Measurements from ENCODE around the gene BRINP2. TPM values are rescaled to one million over a fixed set of nuclear protein-coding genes. Genes with fewer than 3 reads are reported as not detected.

Gene BRINP2
- total and polyA plus RNA-seq, 2 of the 13 experiments (the other 11 are each of a cell fraction or from before 2014, with no cell fraction given), result 0.08 to 0.20 TPM

DNA sequence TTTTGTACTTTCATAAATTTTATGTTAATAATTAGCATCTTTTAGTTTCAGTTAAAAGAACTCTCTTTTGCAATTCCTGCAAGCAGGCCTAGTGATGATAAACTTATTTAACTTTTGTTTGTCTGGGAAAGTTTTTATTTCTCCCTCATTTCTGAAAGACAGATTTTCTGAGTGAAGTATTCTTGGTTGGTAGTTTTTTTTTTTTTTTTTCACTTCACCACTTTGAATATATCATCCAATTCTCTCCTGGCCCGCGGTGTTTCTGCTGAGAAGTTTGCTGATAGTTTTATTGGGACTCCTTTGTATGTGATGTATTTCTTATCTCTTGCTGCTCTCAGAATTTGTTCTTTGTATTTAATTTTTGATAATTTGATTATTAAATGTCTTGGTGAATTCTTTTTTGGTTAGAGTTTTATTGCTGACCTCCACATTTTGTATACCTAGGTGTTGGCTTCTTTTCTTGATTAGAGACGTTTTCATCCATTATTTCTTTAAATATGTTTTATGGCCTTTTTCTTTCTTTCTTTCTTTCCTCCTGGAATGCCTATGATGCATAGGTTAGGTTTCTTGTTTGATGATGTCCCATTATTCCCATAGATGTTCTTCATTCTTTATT is 45.9 kb downstream of the BRINP2 start:
- Histone ChIP-seq H3K27ac (ENCODE audit: extremely low read length, insufficient read depth, low read length) (no peak overlapping the region), H3K36me3 (replicated peaks in 1 of 2; ENCODE audit: control insufficient read depth in 1 of 2, insufficient read depth in 2 of 2, low read length in 2 of 2) (no peaks in the 10 kb centered on the region), H3K4me2 (ENCODE audit: low read depth, low read length) (no peak overlapping the region), H3K4me3 (replicated peaks in 1 of 3; ENCODE audit: insufficient read depth in 1 of 3, low read depth in 2 of 3, low read length in 3 of 3) (no peak overlapping the region), H4K20me1 (ENCODE audit: insufficient read depth, low read length) (no peaks in the 10 kb centered on the region), H2AFZ (ENCODE audit: low read length) (no peak overlapping the region), H3K9ac (ENCODE audit: insufficient read depth, low read depth, low read length) (no peak overlapping the region), H3K79me2 (ENCODE audit: insufficient read depth, low read length) (no peaks in the 10 kb centered on the region), H3K9me3 (ENCODE audit: low read length) (peaks cover 21% of the 10 kb centered on the region), H3K27me3 (ENCODE audit: control insufficient read depth in 1 of 2, insufficient read depth in 2 of 2, low read length in 2 of 2) (no peaks in the 10 kb centered on the region), H3K4me1 (ENCODE audit: insufficient read depth, low read length) (no peaks in the 10 kb centered on the region)
- TF ChIP-seq CENPX (CRISPR knock-in tag; IDR thresholded peaks at IDR 0.05), result no peak
- no peak for TF ChIP-seq ZNF563 (CRISPR knock-in tag; IDR thresholded peaks at IDR 0.05)
- peak; percentile 38; the same call in 1 of the 2 replicates for TF ChIP-seq MAFF (IDR thresholded peaks at IDR 0.05; ENCODE audit: low read depth, low read length)
- TF ChIP-seq KAT8 (CRISPR knock-in tag; IDR thresholded peaks at IDR 0.05), result no peak
- no peak for TF ChIP-seq DNMT1 (CRISPR knock-in tag; IDR thresholded peaks at IDR 0.05)
- TF ChIP-seq, protein P1, sequence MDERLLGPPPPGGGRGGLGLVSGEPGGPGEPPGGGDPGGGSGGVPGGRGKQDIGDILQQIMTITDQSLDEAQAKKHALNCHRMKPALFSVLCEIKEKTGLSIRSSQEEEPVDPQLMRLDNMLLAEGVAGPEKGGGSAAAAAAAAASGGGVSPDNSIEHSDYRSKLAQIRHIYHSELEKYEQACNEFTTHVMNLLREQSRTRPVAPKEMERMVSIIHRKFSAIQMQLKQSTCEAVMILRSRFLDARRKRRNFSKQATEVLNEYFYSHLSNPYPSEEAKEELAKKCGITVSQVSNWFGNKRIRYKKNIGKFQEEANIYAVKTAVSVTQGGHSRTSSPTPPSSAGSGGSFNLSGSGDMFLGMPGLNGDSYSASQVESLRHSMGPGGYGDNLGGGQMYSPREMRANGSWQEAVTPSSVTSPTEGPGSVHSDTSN (CRISPR knock-in tag; IDR thresholded peaks at IDR 0.05), result no peak
- TF ChIP-seq ZNF775 (CRISPR knock-in tag; IDR thresholded peaks at IDR 0.05; ENCODE audit: borderline replicate concordance), result no peak
- no peak for TF ChIP-seq SIX4 (CRISPR knock-in tag; IDR thresholded peaks at IDR 0.05)
- TF ChIP-seq ZNF547 (CRISPR knock-in tag; IDR thresholded peaks at IDR 0.05), result no peak
- peak; percentile 40 to 69; a peak in 3 of 4 replicates for TF ChIP-seq MAFK (conservative IDR thresholded peaks at IDR 0.05 in 1 of 2, IDR thresholded peaks at IDR 0.05 in 1 of 2; ENCODE audit: low read length in 2 of 2)
- DNase-seq (ENCODE audit: low spot score) (no peak), ATAC-seq (no peak), FAIRE-seq (no peak)
- ChIA-PET CTCF (ENCODE audit: low intra/inter-chr PET ratio, low total read pairs) (no interaction called here), POLR2A (no interaction called here)
- intact Hi-C loops (cut with micrococcal nuclease; ENCODE audit: unreplicated experiment) (no loop called here), in situ Hi-C loops (cut with HindIII; ENCODE audit: extremely low pct_ligation_motif_present, low pct_unique_long_range_greater_than_20kb) (no loop called here)
- 2% methylated on average over 3 of the region's 3 CpGs for WGBS (ENCODE audit: low lambda C conversion rate)
- no TSS peak for BruUV-seq (replicated peaks)
